H1 (cell line): Measurements from ENCODE around the gene PLN. TPM values are rescaled to one million over a fixed set of nuclear protein-coding genes. Genes with fewer than 3 reads are reported as not detected.

ENCODE experiments used
- BACH1 ChIP-seq: IDR thresholded peaks from 2 replicates; pipeline ENCODE4 v1.6.1; 2012; ENCODE audit warnings: low read length, improper control_type of control experiment
- BRCA1 ChIP-seq: IDR thresholded peaks from 2 replicates; pipeline ENCODE4 v1.6.1; 2012; ENCODE audit warnings: low read depth, low read length, improper control_type of control experiment
- CHD7 ChIP-seq: fragments of 300-600 bp; sonication (generic); IDR thresholded peaks from 2 replicates; pipeline ENCODE4 v1.7.1; 2012; ENCODE audit warnings: low read length, moderate library complexity, mild to moderate bottlenecking, inconsistent platforms; ENCODE audit not compliant: insufficient replicate concordance
- EGR1 ChIP-seq: IDR thresholded peaks from 2 replicates; pipeline ENCODE4 v1.6.1; 2011; ENCODE audit warnings: low read depth, low read length, borderline replicate concordance
- HDAC2 ChIP-seq, 2 experiments: fragments of 300-600 bp in 1 of 2; sonication (generic) in 1 of 2; IDR thresholded peaks; 2 replicates each; pipeline ENCODE4 v1.6.1; 2011 to 2012; ENCODE audit warnings: low read depth in 2 of 2, low read length in 2 of 2, mild to moderate bottlenecking in 2 of 2, moderate library complexity in 2 of 2, borderline replicate concordance in 1 of 2, inconsistent platforms in 1 of 2
- KDM1A ChIP-seq: fragments of 200-600, 300-600 bp; sonication (generic); IDR thresholded peaks from 2 replicates; pipeline ENCODE4 v1.7.1; 2016; ENCODE audit warnings: mild to moderate bottlenecking, low read length, borderline replicate concordance
- MAFK ChIP-seq: IDR thresholded peaks from 2 replicates; pipeline ENCODE4 v1.6.1; 2012; ENCODE audit warnings: low read depth, mild to moderate bottlenecking, improper control_type of control experiment, low read length
- NANOG ChIP-seq: IDR thresholded peaks from 2 replicates; pipeline ENCODE4 v1.6.1; 2011; ENCODE audit warnings: low read length, low read depth, mild to moderate bottlenecking, inconsistent platforms; ENCODE audit not compliant: insufficient read depth, poor library complexity, severe bottlenecking
- SIRT6 ChIP-seq: IDR thresholded peaks from one replicate; pipeline ENCODE4 v1.7.1; 2012; ENCODE audit warnings: low read length, inconsistent platforms
- SP4 ChIP-seq: IDR thresholded peaks from 2 replicates; pipeline ENCODE4 v1.6.1; 2012; ENCODE audit warnings: low read length, inconsistent platforms
- SUZ12 ChIP-seq: fragments of 200-600 bp; sonication (generic); IDR thresholded peaks from 2 replicates; pipeline ENCODE4 v1.6.1; 2012; ENCODE audit warnings: mild to moderate bottlenecking, inconsistent platforms, low read length, moderate library complexity, mixed read lengths
- TAF7 ChIP-seq: optimal IDR thresholded peaks from 2 replicates; pipeline ENCODE3; 2011; ENCODE audit warnings: low read depth, mild to moderate bottlenecking, inconsistent platforms, low read length, moderate library complexity, borderline replicate concordance
- polyA plus RNA-seq, 7 experiments: library from polyadenylated mRNA; depleted of rRNA in 3 of 7; stranded (reverse) in 5 of 7; unstranded in 2 of 7; fragments of >200 nt in 5 of 7; fragments of 200-250 nt in 2 of 7; gene quantifications; 1 replicate in 5 of 7; 2 replicates in 1 of 7; 4 replicates in 1 of 7; pipeline versions ENCODE4 v1.2.1 to v1.2.3, GENCODE V29; 2011 to 2013; ENCODE audit warnings: missing spikeins in 2 of 7, mixed read lengths in 2 of 7
- total RNA-seq: library from RNA; stranded (reverse); fragmentation: NEBNext Ultra II Directional; extraction: Animal tissue kit (Norgen Biotek cat#: 25700); gene quantifications from 2 replicates; pipeline ENCODE4 v1.2.1, GENCODE V29; 2021

Gene PLN
- total and polyA plus RNA-seq, 2 of the 8 experiments (the other 6 are each of a cell fraction or from before 2014, with no cell fraction given): not detected

- no peak for TF ChIP-seq CHD7
- no peak for TF ChIP-seq KDM1A
- TF ChIP-seq BRCA1: no peak
- no peak for TF ChIP-seq SUZ12
- TF ChIP-seq HDAC2 (IDR thresholded peaks at IDR 0.05; ENCODE audit: borderline replicate concordance in 1 of 2, low read depth in 2 of 2, low read length in 2 of 2): no peak
- no peak for TF ChIP-seq TAF7
- TF ChIP-seq BACH1: no peak
- TF ChIP-seq MAFK: no peak
- TF ChIP-seq SP4: no peak
- TF ChIP-seq EGR1: no peak
- no peak for TF ChIP-seq SIRT6
- TF ChIP-seq NANOG: no peak
Observed at GRCh38 chr6:118548613-118549012, 517 bp downstream of the PLN start (continued).
